H1 (cell line): ENCODE data around the gene TELO2. TPM values are rescaled to one million over a fixed set of nuclear protein-coding genes. Genes with fewer than 3 reads are reported as not detected.

ENCODE experiments used
- CTCF ChIA-PET: fragments of 300-600 bp; sonication (Branson Sonifier 250); formaldehyde crosslinking; loops from one replicate; lab custom pipeline; 2021; ENCODE audit not compliant: partially characterized antibody; lab: Charles Lee
- POLR2A ChIA-PET: fragments of 300-600 bp; sonication (Branson Sonifier 250); formaldehyde crosslinking; loops from one replicate; lab custom pipeline; 2021; ENCODE audit warnings: inconsistent platforms; ENCODE audit not compliant: partially characterized antibody; lab: Charles Lee
- DNase-seq, 2 experiments: peaks; one replicate each; pipeline versions ENCODE4 v3.0.0 to v3.0.0-alpha.2; 2010 to 2022; ENCODE audit warnings: low spot score in 2 of 2, low read depth in 1 of 2, mixed read lengths in 1 of 2
- FAIRE-seq: peaks from 2 replicates; lab custom pipeline; 2011; peaks lifted over from hg19 to GRCh38; lab: Jason Lieb, UNC
- H2AFZ ChIP-seq: 2 replicates; pipeline ENCODE4 v1.8.1; 2012; ENCODE audit warnings: low read length, inconsistent platforms
- H2AK5ac ChIP-seq: 2 replicates; pipeline ENCODE4 v1.6.1; 2013; ENCODE audit warnings: low read depth, low read length
- H2BK120ac ChIP-seq: replicated peaks from 2 replicates; pipeline ENCODE3; 2013; ENCODE audit warnings: low read depth, low read length, inconsistent platforms
- H2BK12ac ChIP-seq: 2 replicates; pipeline ENCODE4 v1.6.1; 2013; ENCODE audit warnings: low read depth, low read length
- H2BK15ac ChIP-seq: 2 replicates; pipeline ENCODE4 v1.6.1; 2013; ENCODE audit warnings: low read length
- H2BK20ac ChIP-seq: 2 replicates; pipeline ENCODE4 v1.6.1; 2013; ENCODE audit warnings: low read length
- H2BK5ac ChIP-seq: 2 replicates; pipeline ENCODE4 v1.6.1; 2013; ENCODE audit warnings: low read depth, low read length
- H3K14ac ChIP-seq: 2 replicates; pipeline ENCODE4 v1.6.1; 2013; ENCODE audit warnings: inconsistent platforms; ENCODE audit not compliant: insufficient read length
- H3K18ac ChIP-seq: 2 replicates; pipeline ENCODE4 v1.6.1; 2013; ENCODE audit warnings: low read length; ENCODE audit errors: extremely low read depth
- H3K23ac ChIP-seq: 2 replicates; pipeline ENCODE4 v1.6.1; 2013; ENCODE audit warnings: inconsistent platforms; ENCODE audit not compliant: insufficient read length
- H3K23me2 ChIP-seq: 2 replicates; pipeline ENCODE4 v1.6.1; 2013; ENCODE audit warnings: low read depth, low read length
- H3K27ac ChIP-seq: 2 replicates; pipeline ENCODE4 v1.6.1; 2011; ENCODE audit warnings: low read depth, low read length, inconsistent platforms
- H3K27me3 ChIP-seq, 4 experiments: replicated peaks in 1 of 4; 1 replicate in 1 of 4; 2 replicates in 3 of 4; pipeline versions ENCODE4 v1.6.1 to v1.8.1; 2011 to 2013; ENCODE audit warnings: low read length in 3 of 4, mild to moderate bottlenecking in 3 of 4, inconsistent platforms in 2 of 4, mixed read lengths in 2 of 4, moderate library complexity in 1 of 4; ENCODE audit not compliant: control insufficient read depth in 3 of 4, insufficient read depth in 3 of 4; ENCODE audit errors: extremely low read depth in 1 of 4
- H3K36me3 ChIP-seq, 4 experiments: 2 replicates each; pipeline versions ENCODE4 v1.6.1 to v1.8.1; 2011 to 2013; ENCODE audit warnings: mild to moderate bottlenecking in 4 of 4, low read length in 3 of 4, moderate library complexity in 2 of 4, control low read depth in 1 of 4, inconsistent platforms in 1 of 4; ENCODE audit not compliant: insufficient read depth in 4 of 4, control insufficient read depth in 2 of 4
- H3K4ac ChIP-seq: replicated peaks from 2 replicates; pipeline ENCODE3; 2013; ENCODE audit warnings: low read length, low read depth, mixed read lengths, inconsistent platforms; ENCODE audit not compliant: insufficient read length
- H3K4me1 ChIP-seq, 4 experiments: replicated peaks in 1 of 4; 1 replicate in 1 of 4; 2 replicates in 3 of 4; pipeline versions ENCODE4 v1.6.1 to v1.8.1; 2011 to 2013; ENCODE audit warnings: low read length in 3 of 4, inconsistent platforms in 2 of 4, mixed read lengths in 1 of 4; ENCODE audit not compliant: insufficient read depth in 4 of 4, control insufficient read depth in 3 of 4
- H3K4me2 ChIP-seq, 2 experiments: 2 replicates each; pipeline versions ENCODE4 v1.6.1 to v1.8.1; 2011 to 2013; ENCODE audit warnings: low read depth in 2 of 2, low read length in 2 of 2, control low read depth in 1 of 2, inconsistent platforms in 1 of 2, mild to moderate bottlenecking in 1 of 2; ENCODE audit not compliant: insufficient read depth in 1 of 2
- H3K4me3 ChIP-seq, 4 experiments: fragments of 200-600, 300-600 bp in 1 of 4; sonication (generic), shearing (Covaris generic), sonication (Bioruptor Twin) in 1 of 4; 2 replicates each; pipeline versions ENCODE4 v1.5.1 to v1.8.1; 2011 to 2016; ENCODE audit warnings: low read length in 4 of 4, low read depth in 3 of 4, control low read depth in 2 of 4, inconsistent platforms in 2 of 4, mild to moderate bottlenecking in 2 of 4, mixed read lengths in 1 of 4, moderate library complexity in 1 of 4; ENCODE audit not compliant: insufficient read depth in 2 of 4; ENCODE audit errors: extremely low read depth in 1 of 4
- H3K56ac ChIP-seq: replicated peaks from 2 replicates; pipeline ENCODE3; 2013; ENCODE audit warnings: low read depth, mild to moderate bottlenecking, mixed read lengths, low read length, inconsistent platforms; ENCODE audit not compliant: insufficient read length
- H3K79me1 ChIP-seq: 2 replicates; pipeline ENCODE4 v1.6.1; 2013; ENCODE audit warnings: low read depth, low read length, control low read depth
- H3K79me2 ChIP-seq, 2 experiments: 2 replicates each; pipeline versions ENCODE4 v1.6.1 to v1.8.1; 2012 to 2013; ENCODE audit warnings: low read length in 2 of 2, mild to moderate bottlenecking in 2 of 2, inconsistent platforms in 1 of 2; ENCODE audit not compliant: insufficient read depth in 2 of 2, control insufficient read depth in 1 of 2
- H3K9ac ChIP-seq, 4 experiments: replicated peaks in 1 of 4; 1 replicate in 1 of 4; 2 replicates in 3 of 4; pipeline versions ENCODE4 v1.6.1 to v1.8.1; 2011 to 2013; ENCODE audit warnings: low read depth in 3 of 4, low read length in 3 of 4, control low read depth in 2 of 4, mild to moderate bottlenecking in 2 of 4, moderate library complexity in 2 of 4, inconsistent platforms in 1 of 4; ENCODE audit errors: extremely low read depth in 1 of 4
- H3K9me3 ChIP-seq, 2 experiments: 2 replicates each; pipeline versions ENCODE4 v1.6.1 to v1.8.1; 2012 to 2013; ENCODE audit warnings: mild to moderate bottlenecking in 2 of 2, moderate library complexity in 2 of 2, control low read depth in 1 of 2, inconsistent platforms in 1 of 2, low read depth in 1 of 2, low read length in 1 of 2, mixed read lengths in 1 of 2; ENCODE audit not compliant: insufficient read depth in 2 of 2
- H4K20me1 ChIP-seq, 2 experiments: replicated peaks in 1 of 2; 2 replicates each; pipeline versions ENCODE3 to v1.8.1; 2011 to 2013; ENCODE audit warnings: inconsistent platforms in 2 of 2, low read length in 2 of 2, mild to moderate bottlenecking in 1 of 2; ENCODE audit not compliant: insufficient read depth in 2 of 2, control insufficient read depth in 1 of 2
- H4K5ac ChIP-seq: 2 replicates; pipeline ENCODE4 v1.6.1; 2013; ENCODE audit warnings: low read length, low read depth, mixed read lengths, inconsistent platforms; ENCODE audit not compliant: insufficient read length
- H4K8ac ChIP-seq: 2 replicates; pipeline ENCODE4 v1.8.0; 2013; ENCODE audit warnings: mild to moderate bottlenecking, moderate library complexity, low read length, inconsistent platforms; ENCODE audit not compliant: insufficient read depth; ENCODE audit errors: extremely low read depth
- H4K91ac ChIP-seq: replicated peaks from 2 replicates; pipeline ENCODE3; 2013; ENCODE audit warnings: low read length, mixed read lengths, inconsistent platforms; ENCODE audit not compliant: insufficient read length
- ATF2 ChIP-seq: IDR thresholded peaks from 2 replicates; pipeline ENCODE4 v1.6.1; 2012; ENCODE audit warnings: low read length, inconsistent platforms
- BRCA1 ChIP-seq: IDR thresholded peaks from 2 replicates; pipeline ENCODE4 v1.6.1; 2012; ENCODE audit warnings: low read depth, low read length, improper control_type of control experiment
- GTF2F1 ChIP-seq: IDR thresholded peaks from 2 replicates; pipeline ENCODE4 v1.6.1; 2012; ENCODE audit warnings: low read depth, low read length, improper control_type of control experiment, borderline replicate concordance
- KDM4A ChIP-seq: IDR thresholded peaks from one replicate; pipeline ENCODE4 v1.7.1; 2012; ENCODE audit warnings: low read depth, mild to moderate bottlenecking, moderate library complexity, low read length, inconsistent platforms; ENCODE audit not compliant: severe bottlenecking
- KDM5A ChIP-seq: fragments of 200-600 bp; IDR thresholded peaks from 2 replicates; pipeline ENCODE4 v1.7.1; 2012; ENCODE audit warnings: mild to moderate bottlenecking, low read length, inconsistent platforms, mixed read lengths
- NRF1 ChIP-seq: IDR thresholded peaks from 2 replicates; pipeline ENCODE4 v1.6.1; 2011; ENCODE audit warnings: mild to moderate bottlenecking, low read depth, low read length, improper control_type of control experiment
- POU5F1 ChIP-seq: IDR thresholded peaks from 2 replicates; pipeline ENCODE4 v1.6.1; 2011; ENCODE audit warnings: low read depth, mild to moderate bottlenecking, low read length, moderate library complexity
- SIX5 ChIP-seq: IDR thresholded peaks from 2 replicates; pipeline ENCODE4 v1.6.1; 2011; ENCODE audit warnings: mild to moderate bottlenecking, low read depth, low read length
- TBP ChIP-seq: IDR thresholded peaks from 2 replicates; pipeline ENCODE4 v1.6.1; 2011; ENCODE audit warnings: low read depth, low read length, improper control_type of control experiment
- USF2 ChIP-seq: IDR thresholded peaks from 2 replicates; pipeline ENCODE4 v1.6.1; 2011; ENCODE audit warnings: low read length, improper control_type of control experiment
- WGBS, 2 experiments: shearing (Covaris generic) in 1 of 2; methylation state at CpG; one replicate each; pipeline versions ENCODE4 v1.1.6 to v1.1.7; 2013 to 2015; ENCODE audit warnings: low lambda C conversion rate in 2 of 2, mixed read lengths in 2 of 2, inconsistent platforms in 1 of 2, low coverage in 1 of 2, missing lambda C conversion rate in 1 of 2; ENCODE audit not compliant: insufficient replicate concordance in 2 of 2, insufficient coverage in 1 of 2, insufficient read length in 1 of 2; ENCODE audit errors: extremely low coverage in 1 of 2, missing lambda C conversion rate in 1 of 2; 5-methylcytosine and 5-hydroxymethylcytosine counted together
- polyA plus RNA-seq, 7 experiments: library from polyadenylated mRNA; depleted of rRNA in 3 of 7; stranded (reverse) in 5 of 7; unstranded in 2 of 7; fragments of >200 nt in 5 of 7; fragments of 200-250 nt in 2 of 7; gene quantifications; 1 replicate in 5 of 7; 2 replicates in 1 of 7; 4 replicates in 1 of 7; pipeline versions ENCODE4 v1.2.1 to v1.2.3, GENCODE V29; 2011 to 2013; ENCODE audit warnings: missing spikeins in 2 of 7, mixed read lengths in 2 of 7
- total RNA-seq: library from RNA; stranded (reverse); fragmentation: NEBNext Ultra II Directional; extraction: Animal tissue kit (Norgen Biotek cat#: 25700); gene quantifications from 2 replicates; pipeline ENCODE4 v1.2.1, GENCODE V29; 2021

TELO2 gene
- total and polyA plus RNA-seq, 2 of the 8 experiments (the other 6 are each of a cell fraction or from before 2014, with no cell fraction given) = 39.3 to 64.8 TPM

- H3K9ac ChIP-seq = no peak overlapping the region
- peaks cover 0 to 5% of the 10 kb centered on the region in 2 experiments for H4K20me1 ChIP-seq
- H3K4me3 ChIP-seq = no peak overlapping the region
- DNase-seq (no peak), FAIRE-seq (no peak)
- H2BK15ac ChIP-seq = no peak overlapping the region
- no peak overlapping the region for H2AK5ac ChIP-seq
- H2BK12ac ChIP-seq = no peak overlapping the region
- no peaks in the 10 kb centered on the region for H3K79me2 ChIP-seq
- H3K9me3 ChIP-seq = no peaks in the 10 kb centered on the region
- no peak overlapping the region for H4K5ac ChIP-seq
- H3K23ac ChIP-seq = no peak overlapping the region
- ChIA-PET CTCF (interaction anchor here (0.9 to 1.7 kb wide), 3 partner anchors 14 to 82 kb away, joined by 3 to 8 read pairs (median 3); no protein-coding TSS in a partner anchor), POLR2A (interaction anchor here (0.8 to 5.2 kb wide), 2 partner anchors 10 to 77 kb away, joined by 3 to 56 read pairs; no protein-coding TSS in a partner anchor)
- no peak overlapping the region for H3K4ac ChIP-seq
- H3K4me2 ChIP-seq = no peak overlapping the region
- peaks cover 0 to 3% (median 0%) of the 10 kb centered on the region in 4 experiments; a peak in 2 of 8 replicates for H3K36me3 ChIP-seq
- H3K79me1 ChIP-seq = no peaks in the 10 kb centered on the region
- no peaks in the 10 kb centered on the region for H3K23me2 ChIP-seq
- WGBS, 2 experiments = 91% methylated on average over 26 of the region's 30 CpGs; no CpG with 5 or more reads in 1 of the 2 experiments
- H3K4me1 ChIP-seq = no peaks in the 10 kb centered on the region
- H3K27ac ChIP-seq = no peak overlapping the region
- no peak overlapping the region for H4K8ac ChIP-seq
- no peak overlapping the region for H4K91ac ChIP-seq
- no peak overlapping the region for H2BK20ac ChIP-seq
- H3K18ac ChIP-seq = no peak overlapping the region
- H3K14ac ChIP-seq = no peak overlapping the region
- no peak overlapping the region for H2BK120ac ChIP-seq
- H2BK5ac ChIP-seq = no peak overlapping the region
- H3K27me3 ChIP-seq = no peaks in the 10 kb centered on the region
- no peak overlapping the region for H2AFZ ChIP-seq
- H3K56ac ChIP-seq = no peak overlapping the region
- TF ChIP-seq SIX5 (no peak), ATF2 (no peak), POU5F1 (no peak), USF2 (no peak), TBP (no peak), KDM5A (no peak), KDM4A (no peak), BRCA1 (no peak), NRF1 (no peak), GTF2F1 (no peak)
These were observed 30.6 kb downstream of the TELO2 start for GRCh38 chr16:1523581-1524245.
